K562 (cell line): ENCODE measurements around the gene FGF22. TPM values are rescaled to one million over a fixed set of nuclear protein-coding genes. Genes with fewer than 3 reads are reported as not detected.
"Not testable (repeated sequence)": the region's sequence is repeated elsewhere in the genome, so short reads cannot be mapped to it uniquely, and the experiment has no call there.

Experiments used
- ATAC-seq: fragments of 200-7000 bp; cut with Tn5 transposase; 3 replicates; pipeline ENCODE4 v1.9.1; 2020; ENCODE audit warnings: moderate library complexity
- BruUV-seq: library from RNA; stranded (reverse); fragments of 400-500 nt; replicated peaks from 2 replicates; lab custom pipeline; 2021; lab: Mats Ljungman, UMichigan
- CTCF ChIA-PET: fragments of 300-600 bp; formaldehyde crosslinking; extraction: SDS; loops from one replicate; lab custom pipeline; 2021; ENCODE audit warnings: low intra/inter-chr PET ratio; lab: Yijun Ruan, JAX
- POLR2A ChIA-PET: fragments of 300-600, 350-650 bp; sonication (Branson Sonifier 250); formaldehyde crosslinking; extraction: SDS; loops from one replicate; lab custom pipeline; 2021; ENCODE audit warnings: antibody characterized with exemption, inconsistent platforms; lab: Yijun Ruan, JAX
- DNase-seq, 4 experiments: peaks; one replicate each; pipeline versions ENCODE4 v3.0.0 to v3.0.0-alpha.2; 2011 to 2018; ENCODE audit warnings: low spot score in 3 of 4, mixed read lengths in 3 of 4; ENCODE audit errors: extremely low read depth in 1 of 4
- FAIRE-seq: peaks from 2 replicates; lab custom pipeline; 2011; peaks lifted over from hg19 to GRCh38; lab: Jason Lieb, UNC
- H2AFZ ChIP-seq: 2 replicates; pipeline ENCODE4 v1.6.0; 2011; ENCODE audit warnings: low read depth, low read length, control low read depth, inconsistent platforms
- H3K27ac ChIP-seq: fragments of 200-600 bp; 3 replicates; pipeline ENCODE4 v1.8.0; 2011; ENCODE audit warnings: low read depth, mild to moderate bottlenecking, control low read depth, inconsistent platforms, low read length, moderate library complexity, mixed read lengths; ENCODE audit errors: extremely low read depth
- H3K27me3 ChIP-seq, 2 experiments: fragments of 300-600 bp in 1 of 2; 2 replicates in 1 of 2; 3 replicates in 1 of 2; pipeline versions ENCODE4 v1.6.0 to v1.8.0; 2011; ENCODE audit warnings: inconsistent platforms in 2 of 2, low read length in 2 of 2, mild to moderate bottlenecking in 1 of 2, mixed read lengths in 1 of 2, moderate library complexity in 1 of 2; ENCODE audit not compliant: control insufficient read depth in 2 of 2, insufficient read depth in 2 of 2
- H3K36me3 ChIP-seq: fragments of 300-600 bp; 3 replicates; pipeline ENCODE4 v1.8.0; 2011; ENCODE audit warnings: mild to moderate bottlenecking, low read length, inconsistent platforms; ENCODE audit not compliant: control insufficient read depth, insufficient read depth
- H3K4me1 ChIP-seq, 2 experiments: fragments of 200-600 bp in 1 of 2; replicated peaks in 1 of 2; 2 replicates in 1 of 2; 3 replicates in 1 of 2; pipeline versions ENCODE4 v1.5.1 to v1.8.0; 2011; ENCODE audit warnings: inconsistent platforms in 2 of 2, low read length in 2 of 2, mild to moderate bottlenecking in 1 of 2, mixed read lengths in 1 of 2, moderate library complexity in 1 of 2; ENCODE audit not compliant: control insufficient read depth in 2 of 2, insufficient read depth in 2 of 2
- H3K4me2 ChIP-seq: 2 replicates; pipeline ENCODE4 v1.6.1; 2011; ENCODE audit warnings: low read length, control low read depth, inconsistent platforms, mixed read lengths; ENCODE audit not compliant: insufficient read depth
- H3K4me3 ChIP-seq: fragments of 200-600 bp; sonication (generic), shearing (Covaris generic); 2 replicates; pipeline ENCODE4 v1.5.1; 2016; ENCODE audit warnings: control low read depth, inconsistent platforms
- H3K79me2 ChIP-seq: fragments of 200-600 bp; 3 replicates; pipeline ENCODE4 v1.8.0; 2011; ENCODE audit warnings: low read length, inconsistent platforms; ENCODE audit not compliant: control insufficient read depth, insufficient read depth
- H3K9ac ChIP-seq, 2 experiments: 2 replicates each; pipeline versions ENCODE4 v1.6.0 to v1.6.1; 2011; ENCODE audit warnings: low read depth in 2 of 2, low read length in 2 of 2, control low read depth in 1 of 2, inconsistent platforms in 1 of 2, mild to moderate bottlenecking in 1 of 2, mixed read lengths in 1 of 2; ENCODE audit not compliant: insufficient read depth in 1 of 2
- H3K9me1 ChIP-seq: one replicate; pipeline ENCODE4 v1.6.0; 2011; ENCODE audit warnings: inconsistent platforms, mild to moderate bottlenecking, low read length, moderate library complexity; ENCODE audit not compliant: control insufficient read depth, insufficient read depth
- H3K9me3 ChIP-seq: replicated peaks from 2 replicates; pipeline ENCODE4 v1.5.1; 2011; ENCODE audit warnings: low read depth, low read length, inconsistent platforms; ENCODE audit not compliant: control insufficient read depth, insufficient read depth
- H4K20me1 ChIP-seq: replicated peaks from 2 replicates; pipeline ENCODE4 v1.6.1; 2011; ENCODE audit warnings: low read length, inconsistent platforms, mixed read lengths; ENCODE audit not compliant: control insufficient read depth, insufficient read depth
- WGBS: fragments of 100-300 bp; shearing (Covaris generic); methylation state at CpG from one replicate; pipeline ENCODE4 v1.1.6; 2016; ENCODE audit warnings: low coverage, mixed read lengths; ENCODE audit not compliant: insufficient coverage; ENCODE audit errors: missing lambda C conversion rate; 5-methylcytosine and 5-hydroxymethylcytosine counted together
- in situ Hi-C: fragments of 300-500 bp; cut with MboI; formaldehyde crosslinking; loops from 4 replicates; pipeline ENCODE4 v1.15.0; 2018; ENCODE audit warnings: inconsistent platforms, mixed read lengths
- intact Hi-C: fragments of 100-400 bp; cut with micrococcal nuclease; formaldehyde crosslinking; loops from 2 replicates; pipeline ENCODE4 v1.14.2; 2022
- polyA plus RNA-seq, 8 experiments: library from polyadenylated mRNA; depleted of rRNA in 4 of 8; stranded (reverse) in 5 of 8; unstranded in 3 of 8; fragments of >200 nt; fragmentation: Nextera tagmentation in 2 of 8; fragmentation: Illumina TruSeq in 1 of 8; extraction: Ambion mirVana in 2 of 8; extraction: Trizol in 1 of 8; gene quantifications; 2 replicates each; pipeline versions ENCODE4 v1.2.1 to v1.2.3, GENCODE V29; 2011 to 2014; ENCODE audit warnings: inconsistent platforms in 1 of 8, missing spikeins in 1 of 8
- total RNA-seq, 7 experiments: library from RNA; depleted of rRNA in 6 of 7; stranded (reverse); fragments of >200 nt in 6 of 7; fragmentation: Illumina TruSeq in 2 of 7; extraction: Trizol in 2 of 7; gene quantifications; 2 replicates each; pipeline versions ENCODE4 v1.2.1 to v1.2.3, GENCODE V29; 2011 to 2021; ENCODE audit warnings: low replicate concordance in 1 of 7
- TF ChIP-seq, protein P1 (sequence below): fragments of 450-650 bp; formaldehyde crosslinking; IDR thresholded peaks from 2 replicates; pipeline ENCODE4 v1.4.0; 2020; ENCODE audit warnings: mild to moderate bottlenecking, moderate library complexity
- TF ChIP-seq, protein P2 (sequence below): sonication (generic); formaldehyde crosslinking; IDR thresholded peaks from 2 replicates; pipeline ENCODE4 v1.8.1; 2023; ENCODE audit warnings: mild to moderate bottlenecking, missing genetic modification reagents

FGF22 gene
- total and polyA plus RNA-seq, 9 of the 15 experiments (the other 6 are each of a cell fraction or from before 2014, with no cell fraction given): 0.14 to 2.2 (median 0.86) TPM; not detected in 4

DNA sequence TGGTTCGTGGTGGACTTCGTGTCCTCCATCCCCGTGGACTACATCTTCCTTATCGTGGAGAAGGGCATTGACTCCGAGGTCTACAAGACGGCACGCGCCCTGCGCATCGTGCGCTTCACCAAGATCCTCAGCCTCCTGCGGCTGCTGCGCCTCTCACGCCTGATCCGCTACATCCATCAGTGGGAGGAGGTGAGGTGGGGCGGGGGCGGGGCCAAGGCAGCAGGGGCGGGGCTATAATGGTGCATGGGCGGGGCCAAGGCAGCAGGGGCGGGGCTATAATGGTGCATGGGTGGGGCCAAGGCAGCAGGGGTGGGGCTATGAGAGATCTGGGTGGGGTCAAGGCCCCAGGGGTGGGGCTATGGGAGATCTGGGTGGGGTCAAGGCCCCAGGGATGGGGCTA, 35.9 kb upstream of the FGF22 start:
- peaks cover 0 to 48% of the 10 kb centered on the region in 2 experiments; a peak in 2 of 5 replicates for H3K4me1 ChIP-seq
- H3K9ac ChIP-seq, H3K36me3 ChIP-seq, H3K9me1 ChIP-seq, BruUV-seq, H3K79me2 ChIP-seq, in situ Hi-C loops, H2AFZ ChIP-seq, H3K27ac ChIP-seq, H3K27me3 ChIP-seq, H3K4me2 ChIP-seq, H3K4me3 ChIP-seq, H3K9me3 ChIP-seq, CTCF ChIA-PET, H4K20me1 ChIP-seq: not testable (repeated sequence)
- POLR2A ChIA-PET: interaction anchor here (1.0 kb wide), 2 partner anchors 10 to 19 kb away, joined by 3 to 8 read pairs; no protein-coding TSS in a partner anchor
- ATAC-seq (peak; percentile 31), DNase-seq (peak; percentile 23 to 71 (median 63)), FAIRE-seq (peak; percentile 19)
- WGBS: 85% methylated on average over 14 of the region's 20 CpGs
- intact Hi-C loops: loop anchor here (2.0 kb wide), 2 partner anchors 29 to 53 kb away; no protein-coding TSS in a partner anchor
- TF ChIP-seq, protein P1, sequence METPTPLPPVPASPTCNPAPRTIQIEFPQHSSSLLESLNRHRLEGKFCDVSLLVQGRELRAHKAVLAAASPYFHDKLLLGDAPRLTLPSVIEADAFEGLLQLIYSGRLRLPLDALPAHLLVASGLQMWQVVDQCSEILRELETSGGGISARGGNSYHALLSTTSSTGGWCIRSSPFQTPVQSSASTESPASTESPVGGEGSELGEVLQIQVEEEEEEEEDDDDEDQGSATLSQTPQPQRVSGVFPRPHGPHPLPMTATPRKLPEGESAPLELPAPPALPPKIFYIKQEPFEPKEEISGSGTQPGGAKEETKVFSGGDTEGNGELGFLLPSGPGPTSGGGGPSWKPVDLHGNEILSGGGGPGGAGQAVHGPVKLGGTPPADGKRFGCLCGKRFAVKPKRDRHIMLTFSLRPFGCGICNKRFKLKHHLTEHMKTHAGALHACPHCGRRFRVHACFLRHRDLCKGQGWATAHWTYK (CRISPR knock-in tag): peak; percentile 63; the same call in 1 of the 2 replicates
- TF ChIP-seq, protein P2, sequence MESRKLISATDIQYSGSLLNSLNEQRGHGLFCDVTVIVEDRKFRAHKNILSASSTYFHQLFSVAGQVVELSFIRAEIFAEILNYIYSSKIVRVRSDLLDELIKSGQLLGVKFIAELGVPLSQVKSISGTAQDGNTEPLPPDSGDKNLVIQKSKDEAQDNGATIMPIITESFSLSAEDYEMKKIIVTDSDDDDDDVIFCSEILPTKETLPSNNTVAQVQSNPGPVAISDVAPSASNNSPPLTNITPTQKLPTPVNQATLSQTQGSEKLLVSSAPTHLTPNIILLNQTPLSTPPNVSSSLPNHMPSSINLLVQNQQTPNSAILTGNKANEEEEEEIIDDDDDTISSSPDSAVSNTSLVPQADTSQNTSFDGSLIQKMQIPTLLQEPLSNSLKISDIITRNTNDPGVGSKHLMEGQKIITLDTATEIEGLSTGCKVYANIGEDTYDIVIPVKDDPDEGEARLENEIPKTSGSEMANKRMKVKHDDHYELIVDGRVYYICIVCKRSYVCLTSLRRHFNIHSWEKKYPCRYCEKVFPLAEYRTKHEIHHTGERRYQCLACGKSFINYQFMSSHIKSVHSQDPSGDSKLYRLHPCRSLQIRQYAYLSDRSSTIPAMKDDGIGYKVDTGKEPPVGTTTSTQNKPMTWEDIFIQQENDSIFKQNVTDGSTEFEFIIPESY (CRISPR knock-in tag): peak; percentile 96
- TF ChIP-seq, all 486 proteins: peak for 2; not testable (repeated sequence) for 484
